OCI-LY7 (cell line): ENCODE data around the gene DCAF7.

Source experiments
- CTCF ChIP-seq: fragments of 200-600 bp; sonication (generic); conservative IDR thresholded peaks from 2 replicates; pipeline ENCODE4 v1.5.1; 2014; ENCODE audit warnings: mild to moderate bottlenecking, antibody characterized with exemption, low read length, moderate library complexity, mixed read lengths
- EZH2phosphoT487 ChIP-seq: fragments of 200-600 bp; sonication (generic); IDR thresholded peaks from 2 replicates; pipeline ENCODE4 v1.6.1; 2018; ENCODE audit warnings: low read depth, borderline replicate concordance, mild to moderate bottlenecking, mixed run types, antibody characterized with exemption, low read length, moderate library complexity, mixed read lengths

GRCh38 chr17:63596856-63597586, 46.7 kb downstream of the DCAF7 start:
- no peak for TF ChIP-seq CTCF
- no peak for TF ChIP-seq EZH2phosphoT487
